H1 (cell line): Measurements from ENCODE around the gene ARL14EPL.

Experiments used
- BACH1 ChIP-seq: IDR thresholded peaks from 2 replicates; pipeline ENCODE4 v1.6.1; 2012; ENCODE audit warnings: low read length, improper control_type of control experiment
- CTCF ChIP-seq, 3 experiments: IDR thresholded peaks; 1 replicate in 2 of 3; 2 replicates in 1 of 3; pipeline versions ENCODE4 v1.5.1 to v1.6.1; 2011; ENCODE audit warnings: low read length in 3 of 3, mild to moderate bottlenecking in 3 of 3, inconsistent platforms in 2 of 3, low read depth in 1 of 3, moderate library complexity in 1 of 3; ENCODE audit not compliant: insufficient read depth in 1 of 3; ENCODE audit errors: control extremely low read depth in 1 of 3
- SIN3A ChIP-seq, 2 experiments: IDR thresholded peaks in 1 of 2; conservative IDR thresholded peaks in 1 of 2; 2 replicates each; pipeline ENCODE4 v1.6.1; 2011 to 2012; ENCODE audit warnings: low read length in 2 of 2, improper control_type of control experiment in 1 of 2, low read depth in 1 of 2, mild to moderate bottlenecking in 1 of 2
- SP4 ChIP-seq: IDR thresholded peaks from 2 replicates; pipeline ENCODE4 v1.6.1; 2012; ENCODE audit warnings: low read length, inconsistent platforms
- TAF7 ChIP-seq: optimal IDR thresholded peaks from 2 replicates; pipeline ENCODE3; 2011; ENCODE audit warnings: low read depth, mild to moderate bottlenecking, inconsistent platforms, low read length, moderate library complexity, borderline replicate concordance

GRCh38 chr5:116035123-116035522, 2.9 kb downstream of the ARL14EPL start:
- TF ChIP-seq BACH1: no peak
- TF ChIP-seq SP4: no peak
- no peak for TF ChIP-seq TAF7
- no peak for TF ChIP-seq SIN3A (conservative IDR thresholded peaks at IDR 0.05 in 1 of 2, IDR thresholded peaks at IDR 0.05 in 1 of 2; ENCODE audit: low read depth in 1 of 2, low read length in 2 of 2)
- TF ChIP-seq CTCF (IDR thresholded peaks at IDR 0.05; ENCODE audit: control extremely low read depth in 1 of 3, insufficient read depth in 1 of 3, low read depth in 1 of 3, low read length in 3 of 3): no peak
